ENCODE data around the gene CDX1.

DNA sequence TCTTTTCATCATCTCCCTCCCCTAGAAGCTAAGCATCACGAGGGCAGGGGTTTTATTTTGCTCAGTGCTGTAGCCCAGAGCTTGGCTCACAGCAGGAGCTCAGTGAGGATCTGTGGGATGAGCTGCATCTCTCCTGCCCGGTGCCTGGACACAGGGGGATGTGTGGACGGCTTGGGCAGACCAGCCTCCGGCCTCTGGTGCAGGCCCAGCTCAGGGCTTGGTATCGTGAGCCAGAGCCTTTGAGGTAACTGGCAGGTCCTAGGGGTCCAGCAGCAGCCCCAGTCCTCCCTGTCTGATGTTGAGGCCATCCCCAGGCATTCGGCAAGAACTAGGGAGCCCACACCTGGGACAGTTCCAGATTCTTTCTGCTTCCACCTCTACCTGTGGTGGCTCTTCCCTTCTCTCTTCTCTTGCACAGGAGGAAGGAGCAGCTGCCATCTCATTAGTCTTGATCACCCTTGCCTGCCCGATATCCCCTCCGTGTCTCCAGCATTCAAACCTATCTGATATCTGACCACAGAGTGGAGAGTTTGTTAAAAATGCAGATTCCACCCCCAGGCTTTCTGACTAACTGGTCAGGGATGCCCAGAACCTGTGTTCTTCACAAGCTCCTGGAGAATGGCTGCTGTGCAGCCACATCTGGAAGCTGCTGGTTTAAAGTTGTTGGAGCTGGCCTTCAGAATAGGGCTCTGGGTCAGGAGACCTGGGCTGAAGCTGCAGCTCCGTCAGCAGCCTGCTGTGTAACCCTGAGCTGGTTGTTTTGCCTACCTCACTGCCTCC is 15.4 kb downstream of the CDX1 start:
- no peak for TF ChIP-seq POLR2A (IDR thresholded peaks at IDR 0.05)
- no peak for TF ChIP-seq CTCF (IDR thresholded peaks at IDR 0.05)
